A673 (cell line): ENCODE measurements around the gene BAIAP3. TPM values are rescaled to one million over a fixed set of nuclear protein-coding genes. Genes with fewer than 3 reads are reported as not detected.

Experiments
- BruUV-seq: library from RNA; stranded (reverse); fragments of 400-500 nt; replicated peaks from 2 replicates; lab custom pipeline; 2021; lab: Mats Ljungman, UMichigan
- CTCF ChIA-PET: fragments of 300-600 bp; sonication (Branson Sonifier 250); formaldehyde crosslinking; loops from one replicate; lab custom pipeline; 2022; ENCODE audit warnings: antibody characterized with exemption; lab: Charles Lee
- POLR2A ChIA-PET: fragments of 300-600 bp; sonication (Branson Sonifier 250); formaldehyde crosslinking; loops from one replicate; lab custom pipeline; 2022; ENCODE audit warnings: antibody characterized with exemption; ENCODE audit not compliant: low non-redundant PET; lab: Charles Lee
- DNase-seq: peaks from one replicate; pipeline ENCODE4 v3.0.0-alpha.2; 2015; ENCODE audit warnings: low spot score
- H3K27ac ChIP-seq: fragments of 200-600 bp; sonication (generic); 2 replicates; pipeline ENCODE4 v1.5.1; 2016; ENCODE audit warnings: mixed run types, low read depth, mild to moderate bottlenecking, mixed read lengths, antibody characterized with exemption, low read length; ENCODE audit not compliant: poor library complexity, severe bottlenecking
- H3K27me3 ChIP-seq: fragments of 200-600 bp; sonication (generic); replicated peaks from 2 replicates; pipeline ENCODE4 v1.6.1; 2017; ENCODE audit warnings: mixed run types, low read depth, mild to moderate bottlenecking, mixed read lengths, antibody characterized with exemption, low read length; ENCODE audit not compliant: insufficient read depth, poor library complexity
- H3K36me3 ChIP-seq: fragments of 200-600 bp; sonication (generic); 2 replicates; pipeline ENCODE4 v1.6.1; 2016; ENCODE audit warnings: mixed run types, mild to moderate bottlenecking, mixed read lengths, antibody characterized with exemption, low read length; ENCODE audit not compliant: insufficient read depth, poor library complexity, severe bottlenecking
- H3K4me1 ChIP-seq: fragments of 200-600 bp; sonication (generic); 2 replicates; pipeline ENCODE4 v1.6.1; 2017; ENCODE audit warnings: mixed run types, mild to moderate bottlenecking, mixed read lengths, antibody characterized with exemption, low read length; ENCODE audit not compliant: insufficient read depth, poor library complexity, severe bottlenecking
- H3K4me3 ChIP-seq: fragments of 200-600 bp; sonication (generic); 2 replicates; pipeline ENCODE4 v1.5.1; 2016; ENCODE audit warnings: low read depth, mixed run types, mild to moderate bottlenecking, mixed read lengths, low read length; ENCODE audit not compliant: poor library complexity, severe bottlenecking
- H3K9me3 ChIP-seq: fragments of 200-600 bp; sonication (generic); 2 replicates; pipeline ENCODE4 v1.6.1; 2016; ENCODE audit warnings: mixed run types, low read depth, mild to moderate bottlenecking, mixed read lengths, antibody characterized with exemption, low read length; ENCODE audit not compliant: poor library complexity, severe bottlenecking
- EZH2 ChIP-seq: fragments of 200-600 bp; sonication (generic); IDR thresholded peaks from 2 replicates; pipeline ENCODE4 v1.6.1; 2017; ENCODE audit warnings: borderline replicate concordance, low read depth, mild to moderate bottlenecking, mixed read lengths, antibody characterized with exemption, low read length; ENCODE audit not compliant: poor library complexity, severe bottlenecking
- intact Hi-C: fragments of 100-400 bp; cut with micrococcal nuclease; formaldehyde crosslinking; loops from one replicate; pipeline ENCODE4 v1.10.0; 2022; ENCODE audit not compliant: unreplicated experiment
- total RNA-seq: library from RNA; stranded (reverse); gene quantifications from 2 replicates; pipeline ENCODE4 v1.2.3, GENCODE V29; 2021
- TF ChIP-seq, protein P1 (sequence below): fragments of 300-800, 200-600 bp; sonication (generic); conservative IDR thresholded peaks from 2 replicates; pipeline ENCODE4 v1.5.1; 2017; ENCODE audit warnings: low read depth, mild to moderate bottlenecking, antibody characterized with exemption, low read length, moderate library complexity, mixed read lengths

BAIAP3 gene
- total RNA-seq, 1 experiment from 2014 or later: 2.0 TPM

DNA sequence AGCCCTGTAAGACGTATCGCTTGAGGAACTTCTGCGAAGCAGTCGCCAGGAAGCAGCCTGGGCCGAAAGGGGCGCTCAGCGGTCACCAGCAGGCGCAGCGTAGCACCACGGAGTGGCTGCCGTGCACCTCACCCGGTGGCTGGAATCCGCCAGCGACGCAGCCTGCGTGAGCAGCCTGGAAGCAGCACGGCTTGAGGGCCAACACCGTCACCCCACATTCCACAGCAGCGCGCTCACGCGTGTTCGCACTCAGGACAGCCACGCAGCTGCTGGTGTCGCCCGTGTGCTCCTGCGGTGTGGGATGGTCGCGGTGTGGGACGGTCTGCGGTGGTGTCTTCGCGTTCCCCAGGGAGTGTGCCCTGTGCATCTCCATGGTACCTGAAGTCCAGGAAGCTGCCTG lies 14.4 kb upstream of the BAIAP3 start:
- H3K36me3 ChIP-seq: peaks cover 91% of the 10 kb centered on the region
- no peaks in the 10 kb centered on the region for H3K4me1 ChIP-seq
- POLR2A ChIA-PET: no interaction called here
- no peaks in the 10 kb centered on the region for H3K9me3 ChIP-seq
- H3K27me3 ChIP-seq: no peaks in the 10 kb centered on the region
- no peak for DNase-seq
- H3K27ac ChIP-seq: no peak overlapping the region
- H3K4me3 ChIP-seq: no peak overlapping the region
- CTCF ChIA-PET: no interaction called here
- no TSS peak for BruUV-seq
- no peak for TF ChIP-seq EZH2
- TF ChIP-seq, protein P1, sequence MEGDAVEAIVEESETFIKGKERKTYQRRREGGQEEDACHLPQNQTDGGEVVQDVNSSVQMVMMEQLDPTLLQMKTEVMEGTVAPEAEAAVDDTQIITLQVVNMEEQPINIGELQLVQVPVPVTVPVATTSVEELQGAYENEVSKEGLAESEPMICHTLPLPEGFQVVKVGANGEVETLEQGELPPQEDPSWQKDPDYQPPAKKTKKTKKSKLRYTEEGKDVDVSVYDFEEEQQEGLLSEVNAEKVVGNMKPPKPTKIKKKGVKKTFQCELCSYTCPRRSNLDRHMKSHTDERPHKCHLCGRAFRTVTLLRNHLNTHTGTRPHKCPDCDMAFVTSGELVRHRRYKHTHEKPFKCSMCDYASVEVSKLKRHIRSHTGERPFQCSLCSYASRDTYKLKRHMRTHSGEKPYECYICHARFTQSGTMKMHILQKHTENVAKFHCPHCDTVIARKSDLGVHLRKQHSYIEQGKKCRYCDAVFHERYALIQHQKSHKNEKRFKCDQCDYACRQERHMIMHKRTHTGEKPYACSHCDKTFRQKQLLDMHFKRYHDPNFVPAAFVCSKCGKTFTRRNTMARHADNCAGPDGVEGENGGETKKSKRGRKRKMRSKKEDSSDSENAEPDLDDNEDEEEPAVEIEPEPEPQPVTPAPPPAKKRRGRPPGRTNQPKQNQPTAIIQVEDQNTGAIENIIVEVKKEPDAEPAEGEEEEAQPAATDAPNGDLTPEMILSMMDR: no peak
- intact Hi-C loops: no loop called here

DNA sequence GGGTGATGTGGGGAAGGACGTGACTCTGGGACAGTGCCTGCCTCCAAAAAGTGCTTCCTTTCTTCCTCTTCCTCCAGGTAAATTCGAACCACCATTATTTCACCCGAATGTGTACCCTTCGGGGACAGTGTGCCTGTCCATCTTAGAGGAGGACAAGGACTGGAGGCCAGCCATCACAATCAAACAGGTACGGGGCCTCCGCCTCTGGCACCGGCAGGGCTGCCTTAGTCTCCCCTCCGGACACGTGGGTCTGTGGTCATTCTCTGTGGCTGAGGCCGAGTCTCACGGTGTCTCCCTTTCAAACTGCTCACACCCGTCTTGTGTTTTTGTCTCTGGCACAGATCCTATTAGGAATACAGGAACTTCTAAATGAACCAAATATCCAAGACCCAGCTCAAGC lies 13.3 kb upstream of the BAIAP3 start:
- Histone ChIP-seq H3K9me3 (no peaks in the 10 kb centered on the region), H3K27me3 (no peaks in the 10 kb centered on the region), H3K4me3 (no peak overlapping the region), H3K27ac (no peak overlapping the region), H3K36me3 (peaks cover 91% of the 10 kb centered on the region), H3K4me1 (no peaks in the 10 kb centered on the region)
- ChIA-PET POLR2A (no interaction called here), CTCF (no interaction called here)
- TF ChIP-seq EZH2: no peak
- TF ChIP-seq, protein P1: no peak
- no peak for DNase-seq
- no TSS peak for BruUV-seq
- intact Hi-C loops: no loop called here

DNA sequence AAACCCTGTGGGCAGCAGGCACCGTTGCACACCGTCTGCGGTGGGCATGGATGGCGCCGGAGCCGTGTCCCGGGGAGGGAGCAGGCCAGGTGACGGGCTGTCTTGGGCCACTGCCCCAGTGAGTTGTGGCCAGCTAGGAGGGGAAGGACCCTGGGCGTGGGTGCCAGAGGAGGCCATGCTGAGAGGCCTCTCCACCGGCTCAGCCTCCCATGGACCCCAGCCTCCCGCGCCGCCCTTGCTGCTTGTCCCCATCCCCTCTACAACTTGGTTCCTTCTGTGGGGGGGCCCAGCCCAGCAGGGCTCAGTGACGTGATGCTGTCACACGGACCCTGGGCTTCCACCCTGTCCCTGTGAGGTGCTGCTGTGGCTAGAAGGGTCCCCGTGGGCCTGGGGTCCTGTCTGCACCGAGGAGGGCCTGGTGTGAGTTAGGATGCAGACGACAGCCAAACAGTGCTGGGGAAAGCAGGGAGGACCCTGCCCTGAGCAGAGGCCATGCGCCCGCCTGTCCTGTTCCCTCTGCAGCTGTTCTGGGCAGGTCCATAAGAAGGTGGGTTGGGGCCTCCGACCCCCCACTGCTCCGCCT lies 12.7 kb upstream of the BAIAP3 start:
- BruUV-seq: no TSS peak
- Histone ChIP-seq H3K9me3 (no peaks in the 10 kb centered on the region), H3K4me1 (no peaks in the 10 kb centered on the region), H3K36me3 (peaks cover 88% of the 10 kb centered on the region), H3K27me3 (no peaks in the 10 kb centered on the region), H3K4me3 (no peak overlapping the region), H3K27ac (no peak overlapping the region)
- ChIA-PET CTCF (no interaction called here), POLR2A (no interaction called here)
- intact Hi-C loops: no loop called here
- DNase-seq: no peak
- no peak for TF ChIP-seq EZH2
- TF ChIP-seq, protein P1: no peak
